Stimulated activated CD4-positive, alpha-beta T cell treated with anti-CD3 and anti-CD28 coated beads, Interleukin-2, amount 100 ng/mL, for 4 hours (primary cell): ENCODE data around the gene NPPB.

Experiments
- DNase-seq: peaks from one replicate; pipeline ENCODE4 v3.0.0-alpha.2; 2020; ENCODE audit warnings: low read depth

The NPPB gene

GRCh38 chr1:11833497-11833896 is 25.2 kb downstream of the NPPB start:
- no peak for DNase-seq

- no peak for DNase-seq
These were observed 26.6 kb downstream of the NPPB start for GRCh38 chr1:11831945-11832725.

- DNase-seq = no peak
These were observed 30.2 kb downstream of the NPPB start for GRCh38 chr1:11828511-11828910.

GRCh38 chr1:11826946-11827345 is 31.8 kb downstream of the NPPB start:
- no peak for DNase-seq

- DNase-seq = no peak
These were observed 33.6 kb downstream of the NPPB start for GRCh38 chr1:11825131-11825530.

GRCh38 chr1:11823366-11824137 is 35.2 kb downstream of the NPPB start:
- no peak for DNase-seq

- DNase-seq = no peak
These were observed 36.7 kb downstream of the NPPB start for GRCh38 chr1:11822091-11822490.

- no peak for DNase-seq
These were observed 41.6 kb downstream of the NPPB start for GRCh38 chr1:11817192-11817591.

GRCh38 chr1:11813021-11813420 is 45.7 kb downstream of the NPPB start:
- DNase-seq = no peak
